Muscle of back (tissue), 11 donors: ENCODE results near the gene PTPRD. TPM values are rescaled to one million over a fixed set of nuclear protein-coding genes. Genes with fewer than 3 reads are reported as not detected.
A peak's percentile ranks its signal among the peaks of the same experiment; 100 is the strongest.
"Not testable (repeated sequence)": the region's sequence is repeated elsewhere in the genome, so short reads cannot be mapped to it uniquely, and the experiment has no call there.

Experiments
- DNase-seq, 3 donors: peaks; one replicate each; pipeline versions ENCODE4 v3.0.0 to v3.0.0-alpha.2; 2013
- polyA plus RNA-seq, 10 donors: library from polyadenylated mRNA; unstranded; fragments of 120-200 nt; gene quantifications; one replicate each; pipeline ENCODE4 v1.2.1, GENCODE V29; 2013; ENCODE audit not compliant: insufficient read length in 10 of 10

PTPRD gene
- polyA plus RNA-seq, 10 donors = 51.8 to 95.1 (median 75.6) TPM

DNA sequence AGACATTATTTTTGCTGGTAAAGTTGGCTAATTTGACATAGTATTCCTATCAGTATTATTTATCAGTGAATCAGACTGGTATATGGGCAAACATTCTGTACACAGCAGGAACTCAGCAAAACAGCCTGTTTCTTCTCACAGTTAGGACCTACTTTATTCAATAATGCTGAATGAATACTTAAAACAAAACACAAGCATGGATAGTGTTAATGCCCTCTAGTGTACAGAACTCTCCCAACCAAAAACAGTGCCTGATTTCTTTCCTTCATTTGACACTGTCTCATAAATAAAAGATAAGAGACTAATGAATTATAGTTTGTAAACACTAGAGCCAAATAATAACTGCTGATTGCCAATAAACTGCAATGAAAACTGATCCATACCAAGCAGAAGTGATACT lies 1113.3 kb downstream of the PTPRD start:
- DNase-seq = no peak

DNA sequence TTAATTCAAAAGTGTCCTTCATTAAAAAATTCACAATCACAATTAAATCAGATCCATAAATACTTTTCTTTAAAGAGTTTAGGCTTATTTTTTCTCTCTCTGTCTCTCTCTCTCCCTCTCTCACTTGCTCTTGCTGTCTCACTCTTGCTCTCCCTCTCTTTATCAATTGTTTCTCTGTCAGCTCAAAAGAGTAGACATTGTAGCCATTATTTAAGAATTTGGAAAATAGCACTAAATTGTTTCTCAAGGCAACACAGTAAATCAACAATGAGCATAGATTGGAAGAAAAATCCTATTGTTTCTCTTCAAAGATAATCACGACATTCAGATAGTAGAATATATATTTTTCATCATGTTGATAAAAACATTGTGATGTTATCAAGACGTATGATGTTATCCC lies 1114.0 kb downstream of the PTPRD start:
- no peak for DNase-seq

DNA sequence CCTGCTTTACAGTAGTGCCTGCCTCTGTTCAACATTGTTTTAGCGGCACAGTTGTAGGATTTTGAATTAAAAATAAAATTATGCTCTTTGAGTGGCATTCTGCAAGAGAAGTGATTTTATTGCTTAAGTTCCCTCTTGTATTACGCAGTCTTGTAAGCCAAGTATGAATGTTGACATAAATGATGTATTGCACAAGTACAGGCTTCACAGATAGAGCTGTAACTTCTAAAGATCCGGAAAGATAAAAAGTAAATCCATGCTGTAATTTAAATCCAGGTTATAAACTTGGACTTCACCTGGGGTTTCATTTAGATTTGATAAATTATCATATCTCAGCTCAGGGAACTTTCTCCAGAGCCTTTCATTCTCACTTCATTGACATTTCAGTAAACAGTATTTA lies 1114.7 kb downstream of the PTPRD start:
- no peak for DNase-seq

DNA sequence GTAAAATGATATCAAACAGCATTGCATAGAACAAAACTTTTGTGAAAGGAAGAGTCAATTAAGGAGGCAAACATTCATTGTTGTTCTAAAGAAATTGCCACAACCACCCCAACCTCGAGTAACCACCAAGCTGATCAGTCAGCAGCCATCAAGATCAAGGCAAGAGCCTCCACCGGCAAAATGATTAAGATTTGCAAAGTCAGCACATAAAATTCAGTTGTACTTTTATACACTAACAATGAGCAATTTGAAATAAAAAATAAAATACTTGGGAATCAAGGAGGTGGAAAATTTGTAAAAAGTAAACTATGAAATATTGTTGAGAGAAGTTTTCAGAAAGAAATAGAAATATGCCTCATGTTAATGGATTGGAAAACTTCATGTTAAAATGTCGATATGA lies 1118.5 kb downstream of the PTPRD start:
- DNase-seq = no peak

DNA sequence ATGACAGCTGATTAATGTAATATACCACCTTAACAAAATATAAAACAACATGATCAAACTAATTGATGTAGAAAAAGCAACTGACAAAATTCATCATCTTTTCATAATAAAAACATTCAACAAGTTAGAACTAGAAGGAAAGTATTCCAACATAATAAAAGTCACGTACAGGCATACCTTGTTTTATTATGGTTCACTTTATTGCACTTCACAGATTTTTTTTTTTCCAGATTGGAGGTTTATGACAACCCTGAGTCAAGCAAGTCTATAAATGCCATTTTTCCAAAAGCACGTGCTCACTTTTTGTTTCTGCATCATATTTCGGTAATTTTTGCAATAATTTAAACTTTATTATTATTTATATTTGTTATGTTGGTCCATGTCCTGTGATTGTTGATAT lies 1120.3 kb downstream of the PTPRD start:
- DNase-seq = no peak

DNA sequence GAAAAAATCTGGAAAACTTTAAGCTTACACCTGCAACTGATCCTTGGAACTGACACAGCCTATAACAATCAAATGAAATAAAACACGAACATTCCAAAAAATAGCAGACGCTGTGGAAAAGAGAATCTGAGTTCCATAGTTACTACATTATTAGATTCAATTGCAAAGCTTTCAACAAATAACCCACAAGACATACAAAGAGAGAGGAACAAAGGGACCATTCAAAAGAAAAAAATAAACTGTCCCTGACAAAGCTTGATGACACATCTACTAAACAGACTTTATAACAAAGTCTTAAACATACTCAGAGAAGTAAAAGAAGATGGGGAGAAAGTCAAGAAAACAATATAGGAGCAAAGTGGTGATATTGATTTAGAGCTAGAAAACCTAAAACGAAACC lies 1123.6 kb downstream of the PTPRD start:
- no peak for DNase-seq

DNA sequence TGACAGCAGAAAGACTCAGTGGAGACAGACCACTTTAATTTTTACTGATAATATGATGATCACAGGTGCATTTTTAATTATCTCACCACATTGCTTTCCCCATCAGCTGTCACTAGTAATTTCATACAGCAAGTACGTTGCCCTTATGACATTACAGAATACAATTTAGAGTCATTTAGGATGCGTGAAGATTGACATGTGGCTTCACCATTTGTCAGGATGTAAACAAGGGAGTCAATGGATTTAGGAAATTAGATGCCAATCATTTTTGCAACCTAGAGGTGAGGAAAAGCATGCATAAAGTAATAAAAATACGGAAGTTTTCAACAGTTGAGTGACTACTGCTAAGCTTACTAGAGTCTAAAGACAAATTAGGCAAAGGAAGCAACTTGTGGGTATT lies 1129.6 kb downstream of the PTPRD start:
- DNase-seq = no peak

DNA sequence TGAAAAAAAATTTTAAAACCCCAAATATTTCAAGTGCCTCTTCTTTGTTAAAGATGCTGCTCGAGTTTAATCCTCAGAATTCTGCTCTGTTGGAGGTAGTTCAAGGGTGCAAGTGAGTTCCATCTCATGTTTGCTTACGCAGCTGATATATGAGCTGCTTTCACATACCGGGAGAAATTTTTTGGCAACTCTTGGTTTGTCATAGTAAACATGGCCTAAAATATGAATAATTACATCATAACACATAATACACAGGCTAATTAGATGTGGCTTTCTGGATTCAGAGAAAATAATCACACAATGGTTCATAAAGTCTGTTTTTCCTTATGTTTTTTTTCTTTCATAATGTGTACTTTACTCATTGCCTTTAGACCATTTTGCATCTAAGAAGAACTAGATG lies 1134.1 kb downstream of the PTPRD start:
- DNase-seq = peak in 1 of 3 donors; percentile 4

DNA sequence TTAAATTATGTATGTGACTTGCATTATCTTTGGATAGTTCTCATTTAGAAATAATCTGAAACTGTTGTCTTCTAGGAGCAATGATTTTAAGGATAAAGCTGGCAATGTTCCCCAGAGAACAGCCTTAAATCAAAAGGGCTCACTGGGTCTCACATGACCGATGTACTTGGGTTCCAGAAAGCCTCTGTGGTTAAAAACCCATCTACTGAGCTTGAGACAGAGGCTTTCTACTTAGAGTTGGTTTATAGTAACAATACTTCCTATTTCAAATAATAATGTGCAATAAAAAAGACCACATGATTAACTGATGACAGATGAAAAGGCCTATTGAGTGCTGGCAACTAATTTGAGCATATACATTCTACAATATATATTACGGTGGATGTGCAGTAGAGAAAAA lies 1143.5 kb downstream of the PTPRD start:
- DNase-seq = no peak

DNA sequence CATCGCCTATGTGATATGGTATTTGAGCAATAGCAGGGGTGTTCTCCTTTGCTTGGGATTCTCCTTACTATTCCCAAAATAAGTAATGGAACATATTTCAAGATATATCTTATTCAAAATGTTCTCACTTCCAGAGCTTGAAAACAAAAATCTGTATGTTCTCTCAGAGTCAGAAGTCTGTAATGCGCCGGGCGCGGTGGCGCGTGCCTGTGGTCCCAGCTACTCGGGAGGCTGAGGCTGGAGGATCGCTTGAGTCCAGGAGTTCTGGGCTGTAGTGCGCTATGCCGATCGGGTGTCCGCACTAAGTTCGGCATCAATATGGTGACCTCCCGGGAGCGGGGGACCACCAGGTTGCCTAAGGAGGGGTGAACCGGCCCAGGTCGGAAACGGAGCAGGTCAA lies 1170.9 kb downstream of the PTPRD start:
- not testable (repeated sequence) for DNase-seq

DNA sequence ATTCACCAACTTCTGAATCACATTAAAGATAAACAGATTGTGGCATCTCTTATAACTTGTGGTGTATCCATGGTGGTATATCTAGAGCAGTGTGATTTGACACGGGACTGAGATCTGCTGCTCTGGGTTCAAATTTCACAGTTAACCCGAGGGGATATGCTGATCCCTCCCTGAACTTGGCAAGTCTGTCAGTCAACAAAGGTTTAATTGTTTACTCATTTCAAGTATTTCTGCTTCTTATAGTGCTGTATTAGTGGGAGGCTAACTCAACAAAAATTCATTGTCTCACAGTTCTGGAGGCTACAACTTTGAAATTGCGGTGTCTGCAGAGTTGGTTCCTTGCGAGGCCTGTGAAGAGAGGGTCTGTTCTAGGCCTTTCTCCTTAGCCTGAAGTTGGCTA lies 1175.2 kb downstream of the PTPRD start:
- no peak for DNase-seq

DNA sequence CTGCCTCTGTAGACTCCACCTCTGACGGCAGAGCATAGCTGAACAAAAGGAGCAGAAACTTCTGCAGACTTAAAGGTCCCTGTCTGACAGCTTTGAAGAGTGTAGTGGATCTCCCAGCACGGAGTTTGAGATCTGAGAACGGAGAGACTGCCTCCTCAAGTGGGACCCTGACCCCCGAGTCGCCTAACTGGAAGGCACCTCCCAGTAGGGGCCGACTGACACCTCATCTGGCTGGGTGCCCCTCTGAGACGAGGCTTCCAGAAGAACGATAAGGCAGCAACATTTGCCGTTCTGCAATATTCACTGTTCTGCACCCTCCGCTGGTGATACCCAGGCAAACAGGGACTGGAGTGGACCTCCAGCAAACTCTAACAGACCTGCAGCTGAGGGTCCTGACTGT lies 1186.3 kb downstream of the PTPRD start:
- DNase-seq = not testable (repeated sequence)

DNA sequence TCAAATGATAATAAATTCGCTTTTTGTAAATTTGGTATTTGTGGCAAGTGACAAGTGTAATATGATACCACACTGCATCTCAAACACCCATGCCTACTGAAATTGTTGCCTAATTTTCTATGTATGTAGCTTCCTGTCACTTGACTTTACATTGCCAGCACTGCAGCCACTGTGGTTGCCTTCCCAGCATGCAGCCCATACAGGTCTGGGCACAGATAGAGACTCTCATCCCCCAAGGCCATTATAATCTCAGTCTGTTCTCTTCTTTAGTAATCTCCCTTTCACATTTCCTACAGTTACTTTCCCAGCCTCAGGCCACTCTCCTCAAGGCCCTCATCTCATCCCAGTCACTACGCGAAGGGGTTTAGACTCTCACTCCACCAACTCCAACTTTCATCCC lies 1200.6 kb downstream of the PTPRD start:
- DNase-seq = no peak

DNA sequence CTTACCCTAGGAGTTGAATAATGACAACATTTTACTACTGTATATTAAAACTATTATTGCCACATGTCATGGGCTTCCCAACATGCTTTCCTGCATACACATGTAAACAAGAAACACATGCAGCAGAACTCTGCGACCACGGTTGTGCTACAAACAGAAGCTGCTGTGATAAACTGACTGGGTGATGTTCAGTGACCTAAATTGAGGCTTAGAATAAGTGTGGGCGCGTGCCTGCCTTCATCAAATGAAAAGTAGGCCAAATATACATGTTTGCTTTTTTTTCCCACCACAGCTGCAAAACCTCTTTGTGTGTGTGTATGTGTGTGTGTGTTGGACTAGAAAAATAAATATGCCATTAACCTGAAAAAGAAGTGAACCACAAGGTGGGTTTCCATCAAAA lies 1202.1 kb downstream of the PTPRD start:
- no peak for DNase-seq

DNA sequence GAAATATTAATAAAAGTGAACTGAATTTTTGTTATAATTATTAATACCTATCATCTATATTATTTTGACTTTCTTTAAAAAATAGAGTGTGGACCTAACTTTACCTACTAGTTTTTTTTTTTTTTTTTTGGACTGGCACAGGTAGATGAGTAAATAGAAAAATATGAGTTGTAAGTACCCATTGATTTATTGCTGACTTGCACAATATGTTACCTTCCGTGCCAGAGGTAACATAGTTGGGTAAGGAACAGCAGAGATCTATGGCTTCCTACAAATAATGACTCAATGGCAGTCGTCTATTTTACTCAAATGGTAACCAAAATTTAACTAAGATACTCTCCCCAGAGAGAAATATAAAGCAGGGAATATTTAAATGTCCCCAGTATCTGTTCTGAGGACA lies 1212.8 kb downstream of the PTPRD start:
- DNase-seq = no peak

DNA sequence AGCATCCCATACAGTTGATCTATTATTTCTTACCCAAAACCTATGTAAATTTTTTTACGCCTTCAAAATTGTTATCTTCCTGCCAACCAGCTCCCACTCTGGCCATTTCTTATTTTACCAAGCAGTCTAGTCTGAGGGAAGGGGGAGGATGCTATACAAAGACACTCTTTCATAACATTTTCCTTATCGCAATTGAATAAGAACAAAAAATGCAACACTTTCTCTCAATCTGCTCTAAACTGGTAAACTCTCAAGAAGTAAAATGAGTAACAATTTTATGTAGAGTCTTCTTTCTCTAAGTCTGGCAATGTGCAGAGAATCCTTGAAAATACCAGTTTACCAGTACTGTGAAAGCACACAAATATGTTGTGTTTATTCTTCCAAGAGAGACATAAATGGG lies 1216.3 kb downstream of the PTPRD start:
- DNase-seq = no peak

DNA sequence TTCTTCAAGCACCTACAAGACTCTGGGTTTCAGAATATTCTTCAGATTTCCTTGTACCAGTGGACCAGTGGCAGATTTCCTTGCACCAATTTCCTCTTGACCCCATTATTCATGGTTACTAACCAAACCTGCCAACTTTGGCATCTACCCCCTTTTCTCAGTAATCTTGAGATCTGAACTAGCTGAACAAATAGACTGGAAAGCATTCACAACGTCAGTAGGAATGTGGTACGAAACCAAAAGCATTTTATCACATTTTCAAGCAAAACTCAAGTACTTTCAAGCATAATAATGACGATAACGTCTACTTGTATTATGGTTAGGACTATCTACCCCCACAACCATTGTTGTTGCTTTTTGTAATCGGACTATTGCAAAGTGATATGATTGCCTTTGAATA lies 1217.3 kb downstream of the PTPRD start:
- DNase-seq = no peak

DNA sequence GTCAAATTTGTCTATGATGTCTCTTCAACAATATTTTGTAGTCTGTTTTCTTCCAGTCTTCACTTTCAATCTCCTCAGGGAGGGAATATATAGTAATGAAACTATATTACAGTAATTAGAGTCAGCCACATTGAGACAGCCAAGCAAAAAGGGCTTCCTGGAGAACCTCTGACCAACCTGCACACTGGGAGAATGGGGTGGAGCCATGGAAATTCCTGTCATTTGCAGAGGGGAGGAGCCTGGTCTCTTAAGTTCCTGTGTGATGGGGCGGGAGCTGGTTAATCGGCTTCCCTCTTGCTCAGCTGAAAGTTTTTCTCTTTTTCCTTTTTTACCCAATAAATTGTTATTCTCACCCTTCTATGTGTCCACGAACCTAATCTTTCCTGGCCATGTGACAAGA lies 1220.0 kb downstream of the PTPRD start:
- no peak for DNase-seq

DNA sequence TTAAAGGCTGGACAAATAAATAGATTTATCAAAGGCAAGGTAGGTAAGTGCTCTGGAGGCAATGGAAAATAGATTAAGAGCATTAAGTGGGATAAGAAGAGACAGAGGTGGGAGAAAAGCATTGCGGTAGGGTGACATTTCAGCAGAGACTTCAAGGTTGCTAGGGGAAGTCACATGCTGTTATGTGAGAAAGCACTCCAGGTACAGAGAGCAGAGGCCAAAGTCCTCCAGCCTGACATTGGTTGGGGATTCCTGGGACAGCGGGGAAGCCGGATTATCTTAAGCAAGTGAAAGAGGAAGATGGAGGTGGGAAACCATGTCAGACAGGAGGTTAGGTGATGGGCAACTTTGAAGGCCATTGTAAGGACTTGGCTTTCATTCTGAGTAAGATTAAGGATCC lies 1222.9 kb downstream of the PTPRD start:
- DNase-seq = no peak

DNA sequence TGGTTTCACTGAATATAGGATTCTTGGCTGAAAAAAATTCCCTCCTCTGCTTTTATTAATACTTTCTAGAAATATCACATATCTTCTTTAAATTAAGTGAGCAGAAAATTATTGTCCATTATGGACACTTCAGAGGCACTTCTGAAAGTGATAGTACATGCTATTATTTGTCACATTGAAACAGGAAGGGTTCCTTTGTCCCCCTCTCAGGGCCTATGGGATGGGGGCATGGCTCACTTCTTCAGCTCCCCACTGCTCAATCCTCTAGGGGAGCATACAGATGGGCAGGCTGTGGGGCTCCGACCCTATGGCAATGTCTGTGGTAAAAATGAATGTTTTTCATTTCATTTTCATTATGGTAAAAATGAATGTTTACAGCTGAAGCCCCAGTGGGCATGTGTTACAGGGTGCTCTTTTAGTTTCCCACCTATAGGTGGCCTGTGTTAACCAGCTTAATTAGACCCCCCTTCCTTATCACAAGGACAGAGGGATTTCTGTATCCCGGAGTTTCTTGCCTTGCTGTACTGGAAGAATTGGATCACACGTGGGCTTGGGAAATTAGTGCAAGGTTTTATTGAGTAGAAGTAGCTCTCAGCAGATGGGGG lies 1225.2 kb downstream of the PTPRD start:
- no peak for DNase-seq

DNA sequence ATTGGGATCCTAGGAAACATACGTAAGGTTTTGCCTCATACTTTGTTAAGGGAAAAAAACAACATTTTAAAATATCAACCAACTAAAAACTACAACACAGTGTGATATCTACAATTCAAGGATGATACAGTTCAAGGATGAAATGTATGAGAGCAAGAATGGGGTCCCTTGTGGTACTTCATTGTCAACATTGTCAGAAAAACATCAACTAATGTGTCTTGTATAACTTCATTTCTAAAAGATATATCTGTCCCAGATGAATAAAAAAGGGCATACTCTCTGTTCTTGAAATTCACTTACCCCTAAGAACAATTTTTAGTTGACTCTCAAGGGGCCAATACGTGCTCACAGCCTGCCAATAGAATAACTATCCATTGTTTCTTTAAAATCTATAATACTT lies 1250.5 kb downstream of the PTPRD start:
- DNase-seq = no peak

DNA sequence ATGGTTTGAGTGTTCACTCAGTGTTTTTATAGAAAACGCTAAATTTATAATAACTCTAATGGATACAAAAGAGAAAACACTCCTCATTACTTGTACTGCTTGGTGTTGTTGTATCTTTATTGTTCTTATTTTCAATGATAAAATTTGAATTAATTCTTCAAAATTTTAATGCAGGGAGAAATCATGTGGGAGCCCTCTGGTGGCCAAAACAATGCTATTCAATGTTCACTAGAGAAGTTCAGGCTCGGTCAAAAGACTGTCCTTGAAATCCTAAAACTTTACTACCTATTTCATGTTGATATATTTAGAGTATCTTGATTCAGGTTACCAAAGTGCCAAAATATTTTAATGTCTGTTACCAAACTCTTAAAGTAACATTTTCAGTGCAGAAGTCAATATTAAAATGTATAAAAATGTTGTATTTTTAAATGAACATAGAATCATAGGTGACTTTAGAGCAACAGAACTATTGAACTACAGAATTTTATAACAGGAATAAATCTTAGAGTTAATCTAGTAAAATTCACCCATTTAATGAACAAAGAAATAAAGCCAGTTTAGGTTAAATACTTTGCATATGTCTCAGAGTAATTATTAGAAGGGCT lies 1259.8 kb downstream of the PTPRD start:
- peak; percentile 17 to 38 (median 34) for DNase-seq

DNA sequence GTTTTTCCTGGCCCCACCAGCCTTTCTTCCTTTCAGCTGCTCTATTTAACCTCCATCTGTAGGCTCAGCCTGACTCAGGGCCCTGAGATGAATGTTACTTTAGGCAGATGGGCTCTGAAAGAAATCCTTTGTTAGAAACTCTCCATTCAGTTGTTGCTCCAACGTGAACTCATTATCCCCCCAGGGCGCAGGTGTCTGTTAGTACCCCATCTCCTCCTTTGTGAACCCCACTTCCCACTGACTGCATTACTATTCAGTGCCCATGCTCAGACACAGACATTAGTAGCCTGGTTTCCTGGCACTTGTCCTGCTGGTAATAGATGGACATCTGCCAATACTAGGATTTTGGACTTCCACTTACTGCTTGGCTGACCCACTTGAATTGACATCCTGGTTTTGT lies 1271.6 kb downstream of the PTPRD start:
- no peak for DNase-seq

DNA sequence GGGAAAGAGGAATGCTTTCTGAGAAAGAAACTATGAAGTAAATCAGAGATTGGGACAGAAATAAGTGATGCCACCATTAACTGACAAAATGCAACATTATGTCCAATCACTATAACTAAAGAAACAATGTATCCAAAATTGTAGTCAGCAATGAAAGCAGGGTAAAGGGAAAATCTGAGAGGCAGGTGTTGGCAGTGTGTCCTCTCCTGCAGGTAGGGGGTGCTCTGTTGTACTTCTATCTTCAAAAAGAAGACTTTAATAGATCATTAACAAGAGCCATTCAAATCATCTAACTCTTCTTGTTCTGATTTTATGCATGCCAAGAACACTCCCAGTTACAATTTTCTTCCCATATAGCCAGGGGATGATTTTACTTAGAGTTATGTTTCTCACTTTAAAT lies 1275.7 kb downstream of the PTPRD start:
- DNase-seq = no peak
